Neural crest cell (in vitro differentiated cells): ENCODE data around the gene ASB15. TPM values are rescaled to one million over a fixed set of nuclear protein-coding genes. Genes with fewer than 3 reads are reported as not detected.
"Not testable (repeated sequence)": the region's sequence is repeated elsewhere in the genome, so short reads cannot be mapped to it uniquely, and the experiment has no call there.

Source experiments
- DNase-seq: peaks from one replicate; pipeline ENCODE4 v3.0.0; 2021; ENCODE audit warnings: low read depth, mixed read lengths, low spot score
- H3K27ac Mint-ChIP-seq: one replicate; pipeline ENCODE4 v1.8.0; 2021; ENCODE audit warnings: mild to moderate bottlenecking, mixed read lengths; ENCODE audit not compliant: unreplicated experiment
- H3K27me3 Mint-ChIP-seq: 2 replicates; pipeline ENCODE4 v1.8.0; 2021; ENCODE audit warnings: low read depth, mild to moderate bottlenecking, mixed read lengths
- H3K36me3 Mint-ChIP-seq: 2 replicates; pipeline ENCODE4 v1.8.0; 2021; ENCODE audit warnings: low read depth, mild to moderate bottlenecking, mixed read lengths
- H3K4me1 Mint-ChIP-seq: 2 replicates; pipeline ENCODE4 v1.8.0; 2021; ENCODE audit warnings: mixed read lengths
- H3K4me3 Mint-ChIP-seq: one replicate; pipeline ENCODE4 v1.8.0; 2021; ENCODE audit warnings: mild to moderate bottlenecking, mixed read lengths
- H3K9me3 Mint-ChIP-seq: 2 replicates; pipeline ENCODE4 v1.8.0; 2021; ENCODE audit warnings: mixed read lengths
- total RNA-seq: library from RNA; stranded (reverse); gene quantifications from 2 replicates; pipeline ENCODE4 v1.2.1, GENCODE V29; 2021
- TF ChIP-seq, protein P1 (sequence below): fragments of 200-600 bp; sonication (generic); conservative IDR thresholded peaks from 2 replicates; pipeline ENCODE4 v1.5.0; 2021; ENCODE audit warnings: antibody characterized with exemption, mild to moderate bottlenecking

ASB15 gene
- total RNA-seq, 1 donor from 2014 or later: not detected

DNA sequence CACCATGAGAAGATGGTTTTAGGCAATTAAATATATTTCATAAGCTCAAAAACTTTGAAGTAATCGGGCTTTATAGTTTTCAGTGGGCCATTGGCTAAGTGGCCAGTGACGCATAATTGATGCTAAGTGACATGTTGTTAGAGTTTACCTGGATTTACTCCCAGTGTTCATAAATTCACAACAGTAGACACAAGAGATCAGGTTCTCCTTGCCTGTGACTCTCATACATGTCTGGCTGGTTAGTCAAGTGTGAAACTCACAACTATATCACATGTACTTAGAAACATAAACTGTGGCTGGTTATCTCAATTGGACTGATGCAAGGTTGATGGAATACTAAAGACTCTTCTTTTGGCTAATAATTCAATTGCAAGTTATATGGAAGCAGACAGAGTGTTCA lies 26.2 kb downstream of the ASB15 start:
- Mint-ChIP-seq H3K4me3 (no peak overlapping the region), H3K9me3 (peaks cover 2% of the 10 kb centered on the region), H3K27ac (no peak overlapping the region), H3K27me3 (no peaks in the 10 kb centered on the region), H3K36me3 (no peaks in the 10 kb centered on the region), H3K4me1 (no peaks in the 10 kb centered on the region)
- no peak for DNase-seq
- TF ChIP-seq, protein P1, sequence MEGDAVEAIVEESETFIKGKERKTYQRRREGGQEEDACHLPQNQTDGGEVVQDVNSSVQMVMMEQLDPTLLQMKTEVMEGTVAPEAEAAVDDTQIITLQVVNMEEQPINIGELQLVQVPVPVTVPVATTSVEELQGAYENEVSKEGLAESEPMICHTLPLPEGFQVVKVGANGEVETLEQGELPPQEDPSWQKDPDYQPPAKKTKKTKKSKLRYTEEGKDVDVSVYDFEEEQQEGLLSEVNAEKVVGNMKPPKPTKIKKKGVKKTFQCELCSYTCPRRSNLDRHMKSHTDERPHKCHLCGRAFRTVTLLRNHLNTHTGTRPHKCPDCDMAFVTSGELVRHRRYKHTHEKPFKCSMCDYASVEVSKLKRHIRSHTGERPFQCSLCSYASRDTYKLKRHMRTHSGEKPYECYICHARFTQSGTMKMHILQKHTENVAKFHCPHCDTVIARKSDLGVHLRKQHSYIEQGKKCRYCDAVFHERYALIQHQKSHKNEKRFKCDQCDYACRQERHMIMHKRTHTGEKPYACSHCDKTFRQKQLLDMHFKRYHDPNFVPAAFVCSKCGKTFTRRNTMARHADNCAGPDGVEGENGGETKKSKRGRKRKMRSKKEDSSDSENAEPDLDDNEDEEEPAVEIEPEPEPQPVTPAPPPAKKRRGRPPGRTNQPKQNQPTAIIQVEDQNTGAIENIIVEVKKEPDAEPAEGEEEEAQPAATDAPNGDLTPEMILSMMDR: no peak

DNA sequence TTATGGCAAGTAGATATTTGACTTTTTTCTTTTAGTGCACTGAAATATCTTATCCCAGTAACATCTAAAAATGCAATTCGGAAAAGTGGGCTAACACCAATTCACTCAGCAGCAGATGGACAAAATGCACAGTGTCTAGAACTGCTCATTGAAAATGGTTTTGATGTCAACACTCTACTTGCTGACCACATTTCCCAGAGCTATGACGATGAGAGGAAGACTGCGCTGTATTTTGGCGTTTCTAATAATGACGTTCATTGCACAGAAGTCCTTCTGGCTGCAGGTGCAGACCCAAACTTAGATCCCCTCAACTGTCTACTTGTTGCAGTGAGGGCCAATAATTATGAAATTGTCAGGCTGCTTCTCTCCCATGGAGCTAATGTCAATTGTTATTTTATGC lies 27.2 kb downstream of the ASB15 start:
- Mint-ChIP-seq H3K4me3 (no peak overlapping the region), H3K27ac (no peak overlapping the region), H3K27me3 (no peaks in the 10 kb centered on the region), H3K4me1 (no peaks in the 10 kb centered on the region), H3K36me3 (no peaks in the 10 kb centered on the region), H3K9me3 (peaks cover 2% of the 10 kb centered on the region)
- TF ChIP-seq, protein P1: no peak
- no peak for DNase-seq

DNA sequence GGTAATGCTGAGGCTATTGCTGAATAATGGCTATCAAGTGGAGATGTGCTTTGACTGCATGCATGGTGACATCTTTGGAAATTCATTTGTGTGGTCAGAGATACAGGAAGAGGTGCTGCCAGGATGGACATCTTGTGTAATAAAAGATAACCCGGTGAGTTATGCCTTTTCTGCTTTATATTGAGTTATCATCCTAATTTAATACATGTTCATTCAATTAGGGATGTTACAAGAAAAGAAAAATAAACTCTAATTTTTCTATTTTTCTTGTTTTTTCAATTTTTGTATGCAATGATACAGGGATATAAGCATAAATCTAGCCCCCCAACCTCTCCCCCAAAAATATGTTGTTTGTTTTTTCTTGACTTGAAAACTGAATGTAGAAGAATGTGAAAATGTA lies 27.7 kb downstream of the ASB15 start:
- TF ChIP-seq, protein P1: no peak
- no peaks in the 10 kb centered on the region for H3K36me3 Mint-ChIP-seq

DNA sequence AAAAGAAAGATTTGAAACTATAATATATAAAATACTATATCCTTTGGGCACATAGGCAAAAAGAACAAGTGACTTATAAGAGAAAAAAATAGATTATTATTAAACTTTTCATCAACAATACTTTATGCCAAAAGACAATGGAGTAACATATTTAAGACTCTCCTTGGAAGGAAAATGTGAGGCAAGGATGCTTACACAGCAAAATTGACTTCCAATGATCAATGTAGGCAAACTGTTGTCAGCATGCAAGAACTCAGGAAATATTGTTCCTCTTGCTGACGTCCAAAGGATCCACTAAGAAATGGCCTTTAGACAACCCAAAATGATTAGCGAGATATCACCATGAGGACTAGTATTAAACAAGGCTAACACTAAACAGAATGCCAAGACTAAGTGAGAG lies 31.2 kb downstream of the ASB15 start:
- H3K27me3 Mint-ChIP-seq: no peaks in the 10 kb centered on the region
- no peak overlapping the region for H3K4me3 Mint-ChIP-seq
- H3K27ac Mint-ChIP-seq: no peak overlapping the region
- TF ChIP-seq, protein P1: no peak
- H3K4me1 Mint-ChIP-seq: peaks cover 8% of the 10 kb centered on the region
- H3K9me3 Mint-ChIP-seq: no peaks in the 10 kb centered on the region
- H3K36me3 Mint-ChIP-seq: no peaks in the 10 kb centered on the region
- DNase-seq: no peak

More for the DNA sequence above, 27.7 kb downstream of the ASB15 start:
- Mint-ChIP-seq H3K27me3 (no peaks in the 10 kb centered on the region), H3K27ac (no peak overlapping the region), H3K4me1 (no peaks in the 10 kb centered on the region), H3K9me3 (peaks cover 2% of the 10 kb centered on the region), H3K4me3 (no peak overlapping the region)
- DNase-seq: no peak

DNA sequence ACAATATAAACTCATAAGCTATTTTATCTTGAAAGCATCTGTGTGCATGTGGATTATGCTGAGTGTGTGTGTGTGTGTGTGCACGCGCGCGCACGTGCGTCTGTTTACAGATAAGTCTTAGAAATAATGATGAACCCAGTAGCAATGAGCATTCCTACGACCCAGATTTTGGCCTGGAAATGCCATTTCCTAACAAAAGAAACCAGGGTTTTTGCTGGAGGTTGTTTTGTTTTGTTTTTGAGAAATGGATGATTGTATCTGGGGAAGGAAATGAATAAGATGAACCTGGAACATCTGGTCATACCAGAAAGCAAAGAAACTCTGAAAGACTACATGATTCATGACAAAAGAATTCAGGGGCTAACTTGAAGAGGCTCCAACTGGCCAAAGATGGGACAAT lies 31.9 kb downstream of the ASB15 start:
- Mint-ChIP-seq H3K36me3 (no peaks in the 10 kb centered on the region), H3K27me3 (peaks cover 3% of the 10 kb centered on the region), H3K27ac (no peak overlapping the region), H3K4me1 (peaks cover 14% of the 10 kb centered on the region), H3K4me3 (no peak overlapping the region), H3K9me3 (no peaks in the 10 kb centered on the region)
- TF ChIP-seq, protein P1: no peak
- no peak for DNase-seq

DNA sequence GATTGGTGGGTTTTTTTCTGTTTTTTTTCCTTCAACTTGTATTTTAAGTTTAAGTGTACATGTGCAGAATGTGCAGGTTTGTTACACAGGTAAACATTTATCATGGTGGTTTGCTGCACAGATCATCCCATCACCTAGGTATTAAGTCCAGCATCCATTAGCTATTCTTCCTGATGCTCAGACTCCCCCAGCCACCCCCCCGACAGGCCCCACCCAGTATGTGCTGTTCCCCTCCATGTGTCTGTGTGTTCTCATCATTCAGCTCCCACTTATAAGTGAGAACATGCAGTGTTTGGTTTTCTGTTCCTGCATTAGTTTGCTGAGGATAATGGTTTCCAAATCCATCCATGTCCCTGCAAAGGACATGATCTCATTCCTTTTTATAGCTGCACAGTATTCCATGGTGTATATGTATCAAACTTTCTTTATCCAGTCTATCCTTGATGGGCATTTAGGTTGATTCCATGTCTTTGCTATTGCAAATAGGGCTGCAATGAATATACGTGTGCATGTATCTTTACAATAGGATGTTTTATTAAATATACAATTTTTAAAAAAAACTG lies 32.5 kb downstream of the ASB15 start:
- not testable (repeated sequence) for H3K36me3 Mint-ChIP-seq, H3K27me3 Mint-ChIP-seq, H3K27ac Mint-ChIP-seq, H3K4me3 Mint-ChIP-seq, DNase-seq, H3K9me3 Mint-ChIP-seq
- peaks cover 17% of the 10 kb centered on the region for H3K4me1 Mint-ChIP-seq
